ENCODE results near the gene AK5. TPM values are rescaled to one million over a fixed set of nuclear protein-coding genes. Genes with fewer than 3 reads are reported as not detected.

AK5 gene
- total RNA-seq, 4 donors from 2014 or later = 16.7 to 21.3 (median 20.0) TPM

DNA sequence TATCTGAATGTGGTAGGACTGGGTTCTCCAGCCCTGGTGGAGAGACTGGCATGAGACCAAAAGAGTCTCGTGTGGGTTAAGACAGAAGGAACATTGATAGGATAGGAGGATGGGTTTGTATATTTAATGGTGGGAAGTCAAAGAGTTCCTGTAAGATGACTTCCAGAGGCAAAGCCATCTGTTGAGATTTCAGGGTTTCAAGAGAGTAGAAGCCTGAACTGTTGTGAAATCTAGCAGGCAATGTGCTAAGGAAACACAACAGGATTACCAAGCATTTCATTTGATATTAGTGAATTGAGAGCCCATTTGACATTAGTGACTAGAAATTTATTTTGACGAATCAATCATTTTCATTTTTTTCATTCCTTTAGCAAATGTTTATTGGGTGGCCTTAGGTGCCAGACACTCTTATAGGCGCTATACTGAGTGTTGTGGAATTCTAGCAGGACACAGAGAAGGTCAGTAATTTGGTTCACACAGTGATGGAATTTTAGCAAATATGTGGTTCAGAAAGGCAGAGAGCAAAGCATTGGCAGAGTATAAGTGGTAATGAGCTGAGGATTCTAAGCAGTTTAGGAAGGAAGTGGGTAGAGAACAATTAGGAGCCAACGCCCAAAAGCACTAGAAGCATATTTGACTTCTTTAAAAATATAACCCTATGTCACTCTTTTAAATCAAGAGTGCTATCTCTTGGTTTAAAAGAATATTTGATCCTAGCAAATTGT, 149.3 kb downstream of the AK5 start:
- H3K9me3 ChIP-seq = peaks cover 0 to 9% (median 0%) of the 10 kb centered on the region in 4 donors
- no peak overlapping the region for H3K4me3 ChIP-seq
- peaks cover 0 to 14% (median 0%) of the 10 kb centered on the region in 4 donors for H3K4me1 ChIP-seq
- no peaks in the 10 kb centered on the region for H3K27me3 ChIP-seq
- TF ChIP-seq, protein P1, sequence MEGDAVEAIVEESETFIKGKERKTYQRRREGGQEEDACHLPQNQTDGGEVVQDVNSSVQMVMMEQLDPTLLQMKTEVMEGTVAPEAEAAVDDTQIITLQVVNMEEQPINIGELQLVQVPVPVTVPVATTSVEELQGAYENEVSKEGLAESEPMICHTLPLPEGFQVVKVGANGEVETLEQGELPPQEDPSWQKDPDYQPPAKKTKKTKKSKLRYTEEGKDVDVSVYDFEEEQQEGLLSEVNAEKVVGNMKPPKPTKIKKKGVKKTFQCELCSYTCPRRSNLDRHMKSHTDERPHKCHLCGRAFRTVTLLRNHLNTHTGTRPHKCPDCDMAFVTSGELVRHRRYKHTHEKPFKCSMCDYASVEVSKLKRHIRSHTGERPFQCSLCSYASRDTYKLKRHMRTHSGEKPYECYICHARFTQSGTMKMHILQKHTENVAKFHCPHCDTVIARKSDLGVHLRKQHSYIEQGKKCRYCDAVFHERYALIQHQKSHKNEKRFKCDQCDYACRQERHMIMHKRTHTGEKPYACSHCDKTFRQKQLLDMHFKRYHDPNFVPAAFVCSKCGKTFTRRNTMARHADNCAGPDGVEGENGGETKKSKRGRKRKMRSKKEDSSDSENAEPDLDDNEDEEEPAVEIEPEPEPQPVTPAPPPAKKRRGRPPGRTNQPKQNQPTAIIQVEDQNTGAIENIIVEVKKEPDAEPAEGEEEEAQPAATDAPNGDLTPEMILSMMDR (IDR thresholded peaks at IDR 0.05) = no peak
- TF ChIP-seq POLR2A (IDR thresholded peaks at IDR 0.05) (no peak), EP300 (IDR thresholded peaks at IDR 0.05) (no peak)
- no peak for DNase-seq (ENCODE audit: low spot score in 2 of 2)
- WGBS, 2 donors = 35 to 37% methylated on average over 4 of the region's 4 CpGs
- H3K27ac ChIP-seq = peak overlapping the region in 2 of 4 donors; percentile 18 to 49
- no peaks in the 10 kb centered on the region for H3K36me3 ChIP-seq

DNA sequence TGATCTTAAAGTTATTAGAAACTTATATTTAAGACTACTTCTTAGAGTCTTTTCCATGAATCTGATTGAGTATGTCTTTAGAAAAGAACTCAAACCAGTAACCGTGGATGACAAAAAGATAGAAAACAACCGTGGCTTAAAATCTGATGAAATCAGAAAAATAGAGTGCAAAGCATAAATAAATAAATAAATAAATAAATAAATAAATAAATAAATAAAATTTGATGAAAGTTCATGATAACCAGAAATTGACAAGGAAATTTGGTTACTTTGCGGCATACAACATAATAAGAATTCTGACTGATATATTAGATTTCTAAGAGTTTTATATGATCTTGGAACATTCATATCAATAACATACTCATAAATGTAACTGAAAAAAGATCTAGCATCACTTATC, 152.1 kb downstream of the AK5 start:
- 97 to 99% methylated on average over 3 of the region's 3 CpGs for WGBS, 2 donors
- Histone ChIP-seq H3K36me3 (no peaks in the 10 kb centered on the region), H3K9me3 (no peaks in the 10 kb centered on the region), H3K4me3 (no peak overlapping the region), H3K27me3 (no peaks in the 10 kb centered on the region), H3K4me1 (peaks cover 0 to 23% (median 0%) of the 10 kb centered on the region in 4 donors), H3K27ac (no peak overlapping the region)
- TF ChIP-seq POLR2A (IDR thresholded peaks at IDR 0.05) (no peak), EP300 (IDR thresholded peaks at IDR 0.05) (no peak)
- TF ChIP-seq, protein P1 (IDR thresholded peaks at IDR 0.05) = no peak
- DNase-seq (ENCODE audit: low spot score in 2 of 2) = no peak

DNA sequence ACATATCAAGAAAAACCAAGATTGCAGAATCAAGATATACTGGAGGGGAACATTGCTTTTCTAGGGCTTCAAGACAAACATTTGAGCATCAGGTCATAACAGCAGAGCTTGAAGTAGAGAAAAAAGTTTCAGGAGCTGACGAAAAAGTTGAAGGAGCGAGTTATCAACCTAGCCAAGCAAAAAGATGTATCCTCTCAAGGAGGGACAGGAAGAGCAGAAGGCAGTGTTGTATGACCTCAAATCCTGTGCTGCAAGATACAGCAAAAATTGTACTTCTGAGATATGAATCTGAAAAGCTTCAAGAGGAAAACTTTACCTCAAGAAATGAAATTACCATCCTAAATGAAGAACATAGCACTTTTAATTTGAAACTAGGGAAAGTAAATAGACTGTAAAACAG, 153.1 kb downstream of the AK5 start:
- DNase-seq (ENCODE audit: low spot score in 2 of 2) = no peak
- Histone ChIP-seq H3K27ac (no peak overlapping the region), H3K4me3 (no peak overlapping the region), H3K4me1 (peaks cover 0 to 23% (median 0%) of the 10 kb centered on the region in 4 donors), H3K27me3 (no peaks in the 10 kb centered on the region), H3K36me3 (no peaks in the 10 kb centered on the region), H3K9me3 (peaks cover 0 to 4% (median 0%) of the 10 kb centered on the region in 4 donors)
- TF ChIP-seq POLR2A (IDR thresholded peaks at IDR 0.05) (no peak), EP300 (IDR thresholded peaks at IDR 0.05) (no peak)
- TF ChIP-seq, protein P1 (IDR thresholded peaks at IDR 0.05) = no peak
- WGBS, 2 donors = 82 to 85% methylated on average over 2 of the region's 2 CpGs

DNA sequence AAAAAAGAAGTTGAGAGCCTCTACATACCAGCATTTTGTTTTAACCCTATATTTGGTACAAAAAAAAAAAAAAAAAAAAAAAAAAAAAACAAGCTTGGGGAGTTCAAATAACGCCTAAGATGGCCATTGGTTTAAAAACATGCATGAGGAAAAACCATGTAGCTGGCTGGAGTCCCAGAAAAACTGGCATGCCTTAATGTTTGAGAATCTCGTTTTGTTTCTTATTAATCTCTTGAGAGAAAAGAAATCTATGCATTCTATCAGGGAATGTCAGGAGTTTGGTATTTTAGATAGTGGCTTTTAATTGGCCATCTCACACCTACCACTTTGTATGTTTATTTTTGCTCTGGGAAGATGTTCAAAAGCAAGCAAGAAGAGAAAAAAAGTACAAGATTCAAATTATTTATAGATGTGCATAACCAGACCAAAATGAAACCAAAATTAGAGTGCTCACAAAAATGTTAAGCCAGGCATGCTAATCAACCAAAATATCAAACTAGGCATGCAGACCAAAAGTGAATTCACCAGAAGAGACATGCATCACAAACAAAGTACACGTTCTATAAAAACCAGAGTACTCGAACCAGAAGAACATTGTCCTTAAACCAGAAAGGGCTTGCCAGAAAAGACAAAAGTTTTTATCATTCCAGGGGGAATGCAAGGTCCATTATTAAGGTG, 156.6 kb downstream of the AK5 start:
- H3K4me3 ChIP-seq = peak overlapping the region in 2 of 4 donors; percentile 21 to 33
- peaks cover 0 to 23% (median 0%) of the 10 kb centered on the region in 4 donors for H3K9me3 ChIP-seq
- peaks cover 0 to 9% (median 0%) of the 10 kb centered on the region in 4 donors for H3K4me1 ChIP-seq
- 9 to 12% methylated on average over 4 of the region's 4 CpGs for WGBS, 2 donors
- no peaks in the 10 kb centered on the region for H3K27me3 ChIP-seq
- no peaks in the 10 kb centered on the region for H3K36me3 ChIP-seq
- TF ChIP-seq, protein P1 (IDR thresholded peaks at IDR 0.05) = no peak
- TF ChIP-seq EP300 (IDR thresholded peaks at IDR 0.05) (no peak), POLR2A (IDR thresholded peaks at IDR 0.05) (no peak)
- DNase-seq (ENCODE audit: low spot score in 2 of 2) = no peak
- peak overlapping the region; percentile 34 to 72 (median 56) for H3K27ac ChIP-seq

All from tibial nerve (tissue), 4 donors.